Measurements from ENCODE around the gene NPTX2. TPM values are rescaled to one million over a fixed set of nuclear protein-coding genes. Genes with fewer than 3 reads are reported as not detected.

NPTX2 gene
- total and polyA plus RNA-seq, 2 of the 8 experiments (the other 6 are each of a cell fraction or from before 2014, with no cell fraction given), result 18.4 to 19.2 TPM

GRCh38 chr7:98591926-98592325, 25.2 kb upstream of the NPTX2 start (continued):
- TF ChIP-seq POLR2A (IDR thresholded peaks at IDR 0.05; ENCODE audit: control extremely low read depth in 1 of 2, low read depth in 2 of 2, low read length in 2 of 2), result no peak
- no peak for TF ChIP-seq TAF7 (optimal IDR thresholded peaks at IDR 0.05; ENCODE audit: borderline replicate concordance, low read depth, low read length)
- TF ChIP-seq MAFK (IDR thresholded peaks at IDR 0.05; ENCODE audit: low read depth, low read length), result no peak
- TF ChIP-seq RBBP5 (IDR thresholded peaks at IDR 0.05; ENCODE audit: borderline replicate concordance, low read depth, low read length), result no peak
- TF ChIP-seq KDM5A (IDR thresholded peaks at IDR 0.05; ENCODE audit: low read length), result no peak
- no peak for TF ChIP-seq HDAC2 (IDR thresholded peaks at IDR 0.05; ENCODE audit: borderline replicate concordance in 1 of 2, low read depth in 2 of 2, low read length in 2 of 2)
